ELR (cell line): ENCODE data around the gene RFT1.
"Not testable (repeated sequence)": the region's sequence is repeated elsewhere in the genome, so short reads cannot be mapped to it uniquely, and the experiment has no call there.

Experiments
- DNase-seq: peaks from one replicate; pipeline ENCODE4 v3.0.0-alpha.2; 2015; ENCODE audit warnings: low read depth

The RFT1 gene

GRCh38 chr3:53071882-53072431 lies 58.3 kb downstream of the RFT1 start:
- DNase-seq, result no peak

GRCh38 chr3:53069422-53070068 lies 60.7 kb downstream of the RFT1 start:
- peak; percentile 17 for DNase-seq

GRCh38 chr3:53068176-53068575 lies 62.1 kb downstream of the RFT1 start:
- DNase-seq, result no peak

- DNase-seq, result no peak
Observed at GRCh38 chr3:53067567-53067966, 62.7 kb downstream of the RFT1 start.

GRCh38 chr3:53065841-53066480 lies 64.3 kb downstream of the RFT1 start:
- DNase-seq, result no peak

GRCh38 chr3:53062905-53063304 lies 67.3 kb downstream of the RFT1 start:
- DNase-seq, result no peak

GRCh38 chr3:53056442-53056841 lies 73.8 kb downstream of the RFT1 start:
- DNase-seq, result peak; percentile 57

GRCh38 chr3:53054233-53054632 lies 76.0 kb downstream of the RFT1 start:
- DNase-seq, result not testable (repeated sequence)

- DNase-seq, result no peak
Observed at GRCh38 chr3:53051929-53052328, 78.3 kb downstream of the RFT1 start.

- DNase-seq, result no peak
Observed at GRCh38 chr3:53049987-53050386, 80.2 kb downstream of the RFT1 start.

- DNase-seq, result peak; percentile 52
Observed at GRCh38 chr3:53046171-53047170, 83.8 kb downstream of the RFT1 start.

- peak; percentile 67 for DNase-seq
Observed at GRCh38 chr3:53045518-53046170, 84.6 kb downstream of the RFT1 start, which contains the start of gene SFMBT1. TSS of gene SFMBT1 (minus strand) at chr3:53046073. CDS start at chr3:52969128, 76,945 bp downstream.

- peak; percentile 64 for DNase-seq
Observed at GRCh38 chr3:53044711-53045517, 85.3 kb downstream of the RFT1 start.

- DNase-seq, result no peak
Observed at GRCh38 chr3:53044371-53044710, 85.9 kb downstream of the RFT1 start.

GRCh38 chr3:53043738-53044137 lies 86.5 kb downstream of the RFT1 start:
- no peak for DNase-seq

- DNase-seq, result no peak
Observed at GRCh38 chr3:53042651-53043050, 87.6 kb downstream of the RFT1 start.

- DNase-seq, result peak; percentile 57
Observed at GRCh38 chr3:53040351-53040820, 89.8 kb downstream of the RFT1 start.

- no peak for DNase-seq
Observed at GRCh38 chr3:53039376-53039752, 90.9 kb downstream of the RFT1 start.

- no peak for DNase-seq
Observed at GRCh38 chr3:53038679-53039375, 91.4 kb downstream of the RFT1 start.
